CD4-positive, alpha-beta T cell treated with Interleukin-1 beta for 1 hour (primary cell): Measurements from ENCODE around the gene NPTX1.
A peak's percentile ranks its signal among the peaks of the same experiment; 100 is the strongest.

Source experiments
- DNase-seq, 2 donors: peaks; one replicate each; pipeline ENCODE4 v3.0.0-alpha.2; 2020 to 2022

NPTX1 gene

DNA sequence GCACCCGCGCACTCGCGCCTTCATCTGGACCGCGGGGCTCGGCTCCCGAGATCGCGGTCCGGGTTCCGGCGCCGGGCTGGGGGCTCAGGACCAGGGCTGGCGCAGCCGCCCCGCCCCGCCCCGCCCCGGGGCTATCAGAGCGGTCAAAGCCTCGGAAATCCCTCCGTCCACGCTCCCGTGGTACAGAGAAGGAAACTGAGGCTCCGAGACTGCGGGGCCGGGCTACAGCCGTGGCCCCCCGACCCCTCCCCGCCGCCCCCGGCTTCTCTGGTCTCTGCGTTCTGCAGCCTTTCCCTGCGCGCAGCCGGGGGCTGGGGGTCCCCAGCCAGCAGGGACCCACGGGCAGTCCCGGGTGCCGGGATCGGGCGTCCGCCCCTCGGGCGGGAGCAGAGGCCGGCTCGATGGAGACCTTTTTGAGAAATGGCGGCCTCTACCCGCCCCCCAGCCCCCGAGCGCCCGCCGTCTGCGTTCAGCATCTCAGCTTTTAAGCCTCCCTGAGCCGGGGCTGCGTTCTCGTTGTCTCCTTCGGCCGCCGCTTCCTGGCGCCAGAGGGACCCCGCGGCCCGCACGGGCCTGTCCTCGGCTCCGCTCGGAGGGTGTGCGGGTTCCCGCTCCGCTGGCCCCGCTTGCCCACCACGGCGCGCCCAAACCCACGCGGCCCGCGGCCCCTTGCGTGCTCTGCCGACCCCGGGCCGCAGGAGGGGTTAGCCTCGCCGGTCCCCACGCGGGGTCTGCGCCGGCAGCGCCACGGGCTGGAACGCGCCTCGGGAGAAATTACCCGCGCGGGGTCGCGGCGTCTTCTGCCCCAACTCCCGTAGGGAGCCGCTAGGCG is 1.5 kb upstream of the NPTX1 start:
- DNase-seq = peak in 1 of 2 donors; percentile 32

GRCh38 chr17:80476877-80477646 is 655 bp upstream of the NPTX1 start:
- DNase-seq = no peak

DNA sequence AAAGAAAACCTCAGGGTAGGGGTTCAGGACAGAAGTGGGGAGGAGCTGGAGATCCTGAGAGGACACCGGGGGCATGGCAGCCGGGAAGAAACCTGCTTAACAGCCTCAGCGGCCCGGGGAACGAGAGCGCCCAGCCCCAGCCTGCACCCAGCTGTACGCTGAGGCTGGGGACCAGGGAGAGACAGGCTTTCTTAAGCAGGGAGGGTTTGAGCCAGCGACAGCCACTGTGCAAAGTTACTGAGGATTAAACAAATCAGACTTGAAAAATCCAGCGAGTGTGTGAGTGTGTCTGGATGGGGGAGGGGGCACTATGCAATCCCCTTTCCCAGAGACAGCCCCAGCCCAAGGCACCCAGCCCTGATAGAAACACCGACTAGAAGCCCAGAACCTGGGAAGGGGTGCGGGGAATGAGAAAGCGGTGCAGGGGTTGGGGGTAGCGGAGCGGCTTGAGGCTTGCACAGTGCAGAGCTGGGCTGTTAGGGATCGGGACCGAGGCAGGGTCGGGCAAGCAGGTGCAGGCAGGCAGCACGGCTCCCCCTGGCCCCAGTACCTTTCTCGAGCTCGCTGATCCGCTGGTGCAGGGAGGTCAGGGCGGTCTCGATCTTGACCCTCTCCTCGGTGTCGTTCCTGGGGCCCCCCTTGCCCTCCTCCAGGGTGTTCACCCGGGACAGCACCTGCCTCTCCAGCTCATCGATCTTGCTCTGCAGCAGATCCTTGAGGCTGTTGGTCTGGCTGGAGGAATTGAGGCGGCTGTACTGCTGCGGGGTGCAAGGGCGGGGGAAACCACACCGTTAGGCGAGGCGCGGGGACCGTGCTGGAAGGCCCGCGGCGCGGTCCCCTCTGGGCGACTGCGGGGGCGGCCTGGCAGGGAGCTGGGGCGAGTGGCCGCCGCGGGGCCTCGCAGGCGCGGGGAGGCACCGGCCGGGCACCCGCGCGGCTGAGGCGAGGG is 1.2 kb downstream of the NPTX1 start:
- no peak for DNase-seq

DNA sequence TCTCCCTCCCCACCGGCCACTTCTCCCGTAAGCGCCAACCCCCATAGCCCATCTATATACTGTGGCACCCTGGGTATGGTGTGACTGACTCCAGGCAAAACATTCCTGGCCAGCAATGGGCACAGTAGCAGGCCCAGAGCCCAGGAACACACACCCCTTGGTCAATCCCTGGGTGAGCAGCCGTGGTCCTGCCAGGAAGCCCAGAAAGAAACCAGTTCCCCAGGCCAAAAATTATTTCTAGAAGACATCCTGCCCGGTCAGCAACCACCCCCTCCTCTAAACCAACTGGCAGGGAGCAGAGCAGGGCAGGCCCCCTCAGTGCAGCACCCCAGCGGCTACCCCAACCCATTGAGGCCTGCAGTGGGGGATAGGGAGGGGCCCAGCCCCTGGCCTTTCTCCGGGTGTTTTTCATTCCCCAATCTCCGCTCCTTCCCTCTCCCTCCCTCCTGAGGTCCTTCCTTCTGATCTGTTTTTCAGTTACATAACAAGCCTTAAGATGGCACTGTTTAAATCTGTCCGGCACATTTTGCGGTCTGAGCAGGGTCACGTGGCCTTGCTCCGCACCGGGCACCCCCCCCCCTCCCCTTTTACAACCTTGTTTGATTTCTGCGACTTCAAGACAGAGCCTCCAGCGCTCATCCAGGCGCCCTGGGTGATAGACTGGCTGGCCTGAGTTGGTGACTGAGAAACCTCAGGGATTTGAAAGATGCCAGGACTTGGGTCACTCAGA is 2.0 kb downstream of the NPTX1 start:
- peak in 1 of 2 donors; percentile 34 for DNase-seq

DNA sequence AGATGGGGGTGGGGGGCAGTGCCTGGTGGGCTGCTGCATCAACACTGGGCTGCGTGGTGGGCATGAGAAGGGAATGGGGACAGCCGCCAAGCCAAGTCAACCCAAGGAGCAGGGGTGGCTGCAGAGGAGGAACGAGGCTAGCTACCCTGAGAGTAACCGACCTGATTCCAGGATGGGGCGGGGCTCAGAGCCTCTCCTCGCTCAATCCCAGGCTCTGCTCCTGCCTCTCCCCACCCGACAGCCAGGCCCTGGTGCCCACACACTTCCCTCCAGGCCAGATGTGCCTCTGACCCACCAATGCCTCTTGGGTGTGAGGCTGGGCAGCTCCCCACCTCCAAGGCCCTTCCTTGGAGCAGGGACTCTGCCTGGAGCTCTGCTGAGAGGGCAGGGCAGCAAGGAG is 2.7 kb downstream of the NPTX1 start:
- no peak for DNase-seq

DNA sequence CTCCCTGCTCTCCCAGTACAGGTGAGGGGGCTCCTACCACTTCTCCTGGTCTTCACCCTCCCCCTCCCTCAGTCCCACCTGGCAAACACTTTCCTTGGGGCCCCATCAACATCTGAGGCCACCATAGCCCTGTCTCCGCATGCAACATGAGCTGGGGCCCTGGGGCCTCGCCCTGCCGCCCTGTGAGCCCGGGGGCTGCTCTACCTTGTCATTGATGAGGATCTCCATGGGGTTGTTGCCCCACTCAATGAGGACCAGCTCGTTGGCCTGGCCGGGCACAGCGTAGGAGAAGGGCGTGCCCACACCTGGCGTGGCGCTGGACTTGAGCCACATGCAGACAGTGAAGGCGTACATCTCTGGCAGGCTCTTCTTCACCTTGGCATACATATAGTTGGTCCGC is 3.4 kb downstream of the NPTX1 start:
- DNase-seq = no peak

- peak; percentile 48 to 52 for DNase-seq
Observed at GRCh38 chr17:80471922-80472321, 4.5 kb downstream of the NPTX1 start.

DNA sequence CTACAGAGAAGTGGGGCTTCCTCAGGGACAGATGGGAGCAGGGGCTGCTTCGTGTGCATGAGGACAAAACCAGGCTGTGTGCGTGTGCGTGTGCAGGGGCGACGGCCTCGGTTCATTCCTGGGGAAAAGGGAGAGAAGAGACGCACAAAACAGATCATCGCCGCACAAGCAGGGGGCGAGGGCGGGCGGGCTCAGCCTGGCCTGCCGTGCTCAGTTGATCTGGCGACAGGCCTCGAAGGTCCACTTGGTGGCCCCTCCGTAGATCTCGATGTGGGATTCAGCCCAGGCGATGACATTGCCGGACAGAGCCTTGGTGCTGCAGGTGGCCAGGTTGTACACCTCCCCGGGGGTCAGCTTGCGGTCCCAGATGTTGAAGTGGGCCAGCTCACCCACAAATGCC is 5.8 kb downstream of the NPTX1 start:
- DNase-seq = no peak

DNA sequence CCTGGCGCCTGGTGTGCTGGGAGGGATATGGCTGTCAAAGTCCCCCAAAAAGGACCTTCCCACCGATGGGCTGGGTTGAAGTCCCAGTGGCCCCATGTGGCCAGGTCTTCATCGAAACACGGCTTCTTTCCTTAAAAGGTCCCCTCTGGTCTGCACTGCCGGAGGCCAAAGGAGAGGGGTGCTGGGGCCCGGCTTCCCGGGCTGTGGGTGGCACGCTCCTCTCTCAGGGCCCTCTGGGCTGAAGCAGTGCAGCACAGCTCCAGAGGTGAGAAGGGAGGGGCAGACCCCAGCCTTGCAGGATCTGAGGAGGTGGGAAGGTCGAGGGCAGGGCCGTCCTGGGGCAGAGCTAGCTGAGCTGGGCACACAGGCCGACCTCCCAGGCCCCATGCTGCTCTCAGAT is 6.7 kb downstream of the NPTX1 start:
- no peak for DNase-seq

DNA sequence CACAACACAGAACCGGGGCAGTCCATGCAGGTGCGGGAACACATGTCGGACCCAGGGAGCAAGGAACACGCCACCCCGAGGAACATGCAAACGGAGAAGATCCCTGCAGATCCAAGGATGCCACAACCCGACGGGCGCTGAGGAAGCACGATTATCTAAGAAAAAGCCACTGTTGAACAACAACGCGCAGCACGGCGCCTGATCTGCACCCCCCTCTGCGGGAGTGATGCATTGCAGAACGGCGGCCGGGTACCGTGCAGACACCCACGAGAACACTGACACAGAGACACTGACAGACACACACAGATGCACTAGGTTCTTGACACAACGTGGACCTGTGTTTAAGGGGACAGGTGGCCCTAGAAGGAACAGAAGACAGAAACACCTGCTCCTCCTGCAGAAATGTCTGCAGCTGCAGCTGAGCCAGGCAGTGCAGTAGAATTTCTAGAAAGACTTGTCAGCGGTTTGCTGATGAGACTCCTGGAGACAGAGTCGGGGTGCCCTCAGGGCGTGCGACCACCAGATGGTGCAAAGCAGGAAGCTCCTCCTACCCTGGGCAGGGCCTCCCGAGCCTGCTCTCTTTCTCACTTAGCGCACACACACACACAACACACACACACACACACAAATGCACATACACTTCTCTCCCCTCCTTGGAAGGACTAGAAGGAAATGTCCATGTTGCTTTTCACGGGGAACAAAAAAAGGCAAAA is 7.5 kb downstream of the NPTX1 start:
- DNase-seq = no peak

DNA sequence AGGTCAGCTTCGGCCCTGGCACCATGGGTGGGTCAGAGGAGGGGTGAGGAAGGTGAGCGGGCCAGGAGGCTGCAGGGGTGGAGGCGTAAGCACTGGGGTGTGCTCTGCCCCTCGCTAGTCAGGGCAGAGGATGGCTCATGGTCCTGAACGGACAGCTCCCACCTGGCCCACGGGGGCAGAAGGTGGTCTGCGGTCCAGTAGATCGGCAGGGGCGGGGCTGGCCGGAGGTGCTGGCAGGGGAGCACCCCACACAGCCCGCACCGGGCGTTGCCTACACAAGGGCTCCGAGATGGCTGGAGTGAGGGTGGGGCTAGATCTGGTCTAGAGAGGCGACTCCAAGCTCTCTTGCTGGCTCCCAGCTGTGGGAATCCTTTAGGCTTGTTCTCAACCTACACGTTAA is 8.2 kb downstream of the NPTX1 start:
- no peak for DNase-seq

- no peak for DNase-seq
Observed at GRCh38 chr17:80466188-80466705, 10.2 kb downstream of the NPTX1 start.

- no peak for DNase-seq
Observed at GRCh38 chr17:80465327-80465974, 11.0 kb downstream of the NPTX1 start.

DNA sequence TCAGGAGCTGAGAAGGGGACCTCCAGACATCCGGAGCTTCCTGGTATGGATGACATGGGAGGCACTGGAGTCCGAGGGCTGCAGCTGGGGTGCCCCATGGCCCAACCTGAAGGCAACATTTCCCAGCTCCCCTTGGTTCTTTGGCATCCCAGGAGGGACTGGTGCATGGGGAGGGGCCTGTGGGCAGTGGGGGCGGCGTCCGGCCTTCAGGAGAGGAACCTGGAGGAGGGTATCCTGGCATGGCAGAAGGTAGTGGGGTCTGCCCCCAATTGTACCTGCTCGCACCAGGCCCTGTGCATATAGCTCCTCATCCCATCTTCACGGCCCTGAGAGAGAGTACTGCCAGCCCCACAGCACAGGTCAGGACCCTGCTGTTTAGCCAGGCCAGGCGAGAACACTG is 11.9 kb downstream of the NPTX1 start:
- no peak for DNase-seq

DNA sequence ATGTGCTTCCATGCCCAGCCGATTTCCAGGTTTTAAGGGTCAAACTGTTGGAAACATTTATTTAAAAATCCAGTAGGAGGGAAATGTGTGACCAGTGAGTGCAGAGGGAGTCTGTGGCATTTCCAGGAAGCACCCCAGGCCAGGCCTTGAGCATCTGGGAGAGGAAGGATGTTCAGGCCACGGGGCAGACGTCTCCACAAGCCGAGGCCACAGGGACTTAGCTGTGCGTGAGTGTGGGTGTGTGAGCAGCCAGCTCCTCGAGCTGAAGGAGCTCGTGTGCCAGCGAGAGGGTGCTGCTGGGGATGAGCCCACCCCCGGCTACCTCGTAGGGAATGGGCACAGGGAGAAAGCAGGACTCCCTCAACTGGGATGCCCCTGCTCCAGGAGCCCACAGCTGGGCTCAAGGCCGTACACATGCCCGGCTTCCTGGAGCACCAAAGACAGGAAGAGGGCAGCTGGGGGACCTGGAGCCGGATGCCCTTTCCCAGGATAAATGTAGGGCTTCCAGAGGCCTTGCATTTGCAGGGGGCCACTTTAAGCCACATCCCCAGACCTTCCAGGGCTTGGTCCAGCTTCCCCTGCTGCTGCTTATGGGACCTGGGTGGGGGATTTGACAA is 12.5 kb downstream of the NPTX1 start:
- no peak for DNase-seq

DNA sequence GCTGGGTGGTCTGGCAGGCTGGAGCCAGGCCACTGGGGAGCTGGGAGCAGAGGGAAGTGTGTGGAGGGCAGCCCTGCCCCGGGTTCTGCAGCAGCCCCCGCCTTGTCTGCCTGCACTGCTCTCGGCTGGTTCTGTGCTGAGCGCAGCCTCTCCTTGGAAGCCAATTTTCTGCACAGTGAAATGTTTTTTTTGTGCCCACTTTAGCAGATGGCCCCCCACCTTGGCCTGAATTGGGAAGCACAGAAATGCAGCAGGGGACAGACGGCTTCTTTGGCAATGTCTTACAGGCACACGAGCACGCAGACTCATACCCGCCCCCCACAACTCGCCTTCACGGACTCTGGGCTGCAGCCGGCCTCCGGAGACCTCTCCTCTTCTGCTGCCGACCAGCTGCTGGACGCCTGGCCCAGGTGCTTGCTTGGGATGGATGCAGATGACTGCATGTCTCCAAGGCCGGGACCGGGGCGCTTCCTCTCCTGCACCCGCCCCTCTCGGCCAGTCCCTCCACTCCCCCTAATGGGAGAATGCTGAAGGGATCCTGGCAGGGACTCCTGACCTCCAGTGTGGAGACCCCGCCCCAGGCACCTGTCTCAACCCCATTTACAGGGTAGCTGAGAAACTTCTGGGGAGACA is 14.8 kb downstream of the NPTX1 start:
- no peak for DNase-seq

DNA sequence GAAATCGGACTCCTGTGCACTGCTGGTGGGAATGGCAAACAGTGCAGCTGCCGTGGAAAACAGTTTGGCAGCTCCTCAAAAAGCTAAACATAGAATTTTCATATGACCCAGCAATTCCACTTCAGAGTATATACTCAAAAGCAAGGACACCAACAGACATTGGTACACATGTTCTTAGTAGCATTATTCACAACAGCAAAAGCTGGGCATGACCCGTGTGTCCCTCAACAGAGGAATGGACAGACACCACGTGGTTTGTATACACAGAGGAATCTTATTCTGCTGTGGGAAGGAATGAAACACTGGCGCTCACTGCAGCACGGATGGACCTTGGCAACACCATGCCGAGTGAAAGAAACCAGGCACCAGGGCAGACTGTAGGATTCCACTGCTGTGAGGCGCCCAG is 16.0 kb downstream of the NPTX1 start:
- no peak for DNase-seq

GRCh38 chr17:80459234-80459633 is 17.2 kb downstream of the NPTX1 start:
- no peak for DNase-seq

- no peak for DNase-seq
Observed at GRCh38 chr17:80458016-80458415, 18.4 kb downstream of the NPTX1 start.
